ENCODE results near the gene CYB5B. TPM values are rescaled to one million over a fixed set of nuclear protein-coding genes. Genes with fewer than 3 reads are reported as not detected.
"Not testable (repeated sequence)": the region's sequence is repeated elsewhere in the genome, so short reads cannot be mapped to it uniquely, and the experiment has no call there.

The CYB5B gene
- total RNA-seq, 1 donor from 2014 or later = 102 TPM

DNA sequence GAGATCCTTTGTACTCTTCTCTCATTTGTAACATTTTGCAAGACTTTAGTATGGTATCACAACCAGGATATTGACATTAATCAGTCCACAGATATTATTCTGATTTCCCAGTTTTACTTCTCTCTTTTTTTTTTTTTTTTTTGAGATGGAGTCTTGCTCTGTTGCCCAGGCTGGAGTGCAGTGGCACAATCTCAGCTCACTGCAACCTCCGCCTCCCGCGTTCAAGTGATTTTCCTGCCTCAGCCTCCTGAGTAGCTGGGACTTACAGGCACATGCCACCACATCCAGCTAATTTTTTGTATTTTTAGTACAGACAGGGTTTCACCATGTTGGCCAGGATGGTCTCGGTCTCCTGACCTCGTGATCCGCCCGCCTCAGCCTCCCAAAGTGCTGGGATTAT lies 16.6 kb downstream of the CYB5B start:
- not testable (repeated sequence) for DNase-seq (ENCODE audit: extremely low read depth, low read depth, low spot score)

GRCh38 chr16:69443927-69444631 lies 19.7 kb downstream of the CYB5B start:
- DNase-seq (ENCODE audit: extremely low read depth, low read depth, low spot score) = no peak

DNA sequence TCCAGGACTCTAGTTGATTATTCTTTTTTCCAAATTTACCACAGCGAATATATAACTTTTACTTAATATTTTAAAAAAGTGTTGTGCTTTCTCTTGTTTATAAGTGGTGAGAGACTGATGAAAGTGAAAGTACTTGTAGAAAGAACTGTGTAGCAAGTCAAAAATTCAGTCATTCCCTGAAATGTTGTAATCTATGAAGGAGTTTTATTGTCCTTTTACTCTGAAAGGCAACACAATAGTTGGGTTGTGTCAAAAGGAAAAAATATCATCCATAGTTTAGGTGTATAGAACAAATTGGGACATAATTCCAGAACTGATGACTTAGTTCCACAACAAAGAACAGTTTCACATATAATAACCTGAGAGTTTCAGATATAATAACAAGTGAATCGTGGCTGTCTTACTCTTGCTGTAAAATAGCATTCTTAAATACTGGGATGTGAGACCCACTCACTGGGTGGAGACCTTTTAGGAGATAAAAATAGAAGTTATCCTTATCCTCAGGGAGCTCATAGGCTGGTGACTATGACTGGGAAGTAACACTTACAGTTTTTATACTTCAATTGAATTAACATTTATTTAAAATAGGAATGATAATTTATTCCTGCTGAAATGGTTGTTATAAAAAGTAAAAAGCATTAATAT lies 20.6 kb downstream of the CYB5B start:
- no peak for DNase-seq (ENCODE audit: extremely low read depth, low read depth, low spot score)

DNA sequence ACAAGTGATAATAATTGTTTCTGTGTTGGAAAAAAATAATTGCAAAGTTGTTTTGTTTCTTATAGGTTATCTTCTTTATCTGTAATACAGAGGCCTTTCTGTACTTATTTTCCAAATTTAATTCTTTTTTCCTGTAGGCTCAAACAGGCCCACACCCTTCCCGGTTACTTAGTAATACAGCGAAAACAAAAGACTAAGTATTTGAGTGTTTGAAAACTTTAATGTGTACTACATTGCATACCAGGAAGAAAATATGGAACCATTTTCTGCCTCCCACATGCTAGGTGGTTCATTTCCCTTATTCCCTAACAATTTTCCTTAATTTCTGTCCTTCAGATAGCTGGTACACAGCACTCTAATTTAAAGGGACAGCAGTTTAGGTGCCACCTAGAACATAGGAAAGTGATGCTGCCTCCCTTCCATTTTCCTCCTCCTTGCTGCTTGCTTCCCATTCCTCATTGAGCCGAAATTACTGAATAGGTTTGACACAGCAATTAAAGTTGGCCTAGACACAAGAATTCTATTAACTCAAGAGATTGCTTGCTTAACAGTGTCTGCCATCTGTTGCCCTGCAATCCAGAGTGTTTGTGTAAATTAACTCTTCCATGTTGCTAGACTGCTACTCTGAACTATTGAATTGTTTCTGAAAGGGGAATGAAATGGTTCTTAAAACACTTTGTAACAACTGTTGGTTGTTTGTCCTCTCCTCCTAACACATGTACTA lies 24.2 kb downstream of the CYB5B start:
- no peak for DNase-seq (ENCODE audit: extremely low read depth, low read depth, low spot score)

- no peak for DNase-seq (ENCODE audit: extremely low read depth, low read depth, low spot score)
Measured at GRCh38 chr16:69451166-69451565, 26.7 kb downstream of the CYB5B start.

- no peak for DNase-seq (ENCODE audit: extremely low read depth, low read depth, low spot score)
Measured at GRCh38 chr16:69453936-69454335, 29.5 kb downstream of the CYB5B start.

GRCh38 chr16:69463876-69464275 lies 39.5 kb downstream of the CYB5B start:
- DNase-seq (ENCODE audit: extremely low read depth, low read depth, low spot score) = no peak

DNA sequence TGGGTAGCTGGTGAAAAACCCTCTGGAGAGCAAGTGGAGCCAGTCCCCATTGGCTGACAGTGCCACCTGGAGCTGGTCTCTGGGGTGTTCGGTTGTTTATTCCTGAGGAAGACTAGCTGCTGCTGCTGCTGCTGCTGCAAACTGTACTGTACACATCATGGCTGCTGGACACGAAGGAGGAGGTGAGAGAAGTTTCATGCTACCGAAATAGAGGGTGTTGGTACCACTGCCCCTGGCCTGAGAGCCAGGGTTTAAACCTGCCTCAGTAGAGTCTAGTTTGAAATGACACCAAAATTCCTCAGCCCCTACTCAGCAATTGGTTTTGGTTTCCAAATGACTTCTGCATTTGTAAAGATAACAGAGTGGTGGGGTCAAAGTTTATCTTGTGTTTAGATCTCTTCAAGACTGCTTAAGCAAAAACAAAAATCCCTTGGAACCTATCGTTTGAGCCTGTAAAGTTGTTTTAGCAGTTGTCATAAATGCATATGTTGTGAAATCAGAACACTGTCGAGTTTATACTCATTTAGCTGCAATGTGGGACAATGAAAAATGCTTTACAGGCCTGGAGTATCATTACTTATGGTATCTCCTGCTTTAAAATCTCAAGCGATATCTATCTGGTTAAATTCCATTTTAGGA lies 40.8 kb downstream of the CYB5B start:
- no peak for DNase-seq (ENCODE audit: extremely low read depth, low read depth, low spot score)

DNA sequence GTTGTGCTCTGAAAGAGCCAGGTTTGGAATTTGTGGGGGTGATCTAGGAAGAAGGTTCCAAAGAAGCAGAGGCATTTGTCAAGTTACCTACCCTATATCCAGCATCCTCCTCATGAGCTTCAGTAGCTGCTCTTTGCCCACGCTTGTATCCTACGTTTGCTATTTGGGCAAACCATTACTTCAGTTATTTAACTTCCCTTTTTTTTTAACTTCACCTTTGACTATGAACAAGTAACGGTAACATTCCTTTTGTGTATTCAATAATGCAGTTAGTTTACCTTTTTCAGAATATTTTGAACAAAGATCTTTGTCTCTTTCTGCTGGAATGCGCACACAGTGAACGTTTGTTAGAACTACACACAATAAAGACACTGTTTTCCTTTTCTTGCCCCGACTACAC lies 41.5 kb downstream of the CYB5B start:
- no peak for DNase-seq (ENCODE audit: extremely low read depth, low read depth, low spot score)

DNA sequence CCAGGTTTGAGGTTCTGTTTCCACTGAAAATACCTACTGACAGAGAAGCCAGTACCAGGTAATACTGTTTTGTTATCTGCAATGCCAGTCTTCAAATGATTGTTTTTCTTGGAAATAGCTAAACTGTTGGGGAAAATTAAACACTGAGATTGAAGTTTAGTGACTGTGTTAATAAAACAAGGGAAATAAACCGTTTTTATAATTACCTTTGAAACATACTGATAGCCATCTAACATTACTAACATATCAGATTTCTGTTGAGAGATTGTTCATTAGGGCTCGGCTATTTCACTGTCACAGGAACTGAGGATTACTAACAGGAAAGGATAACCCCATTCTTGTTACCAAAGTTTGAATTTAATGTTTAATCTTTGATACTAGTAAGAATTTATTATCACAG lies 42.1 kb downstream of the CYB5B start:
- DNase-seq (ENCODE audit: extremely low read depth, low read depth, low spot score) = no peak

DNA sequence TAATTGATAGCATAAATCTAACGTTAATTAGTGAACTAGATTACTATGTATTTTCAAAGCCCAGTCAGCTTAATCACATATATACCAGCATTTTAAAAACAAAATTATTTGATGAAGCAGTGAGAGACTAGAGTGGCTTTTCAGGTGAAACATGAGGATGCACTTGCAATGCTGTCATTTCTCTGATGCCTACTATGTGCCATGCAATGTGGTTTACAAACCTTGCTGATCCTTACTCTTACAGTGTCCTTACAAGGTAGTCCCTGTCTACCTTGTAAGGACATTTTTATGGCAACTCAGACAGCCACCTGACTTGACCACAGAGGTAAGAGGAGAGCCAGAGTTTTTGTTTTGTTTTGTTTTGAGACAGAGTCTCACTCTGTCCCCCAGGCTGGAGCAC lies 42.7 kb downstream of the CYB5B start:
- no peak for DNase-seq (ENCODE audit: extremely low read depth, low read depth, low spot score)

GRCh38 chr16:69467531-69468204 lies 43.2 kb downstream of the CYB5B start:
- DNase-seq (ENCODE audit: extremely low read depth, low read depth, low spot score) = no peak

- no peak for DNase-seq (ENCODE audit: extremely low read depth, low read depth, low spot score)
Measured at GRCh38 chr16:69469807-69470561, 45.6 kb downstream of the CYB5B start.

GRCh38 chr16:69471121-69471520 lies 46.7 kb downstream of the CYB5B start:
- DNase-seq (ENCODE audit: extremely low read depth, low read depth, low spot score) = no peak

GRCh38 chr16:69474408-69474807 lies 50.0 kb downstream of the CYB5B start:
- DNase-seq (ENCODE audit: extremely low read depth, low read depth, low spot score) = no peak

- no peak for DNase-seq (ENCODE audit: extremely low read depth, low read depth, low spot score)
Measured at GRCh38 chr16:69476920-69477443, 52.6 kb downstream of the CYB5B start.

- no peak for DNase-seq (ENCODE audit: extremely low read depth, low read depth, low spot score)
Measured at GRCh38 chr16:69477546-69477945, 53.1 kb downstream of the CYB5B start.

DNA sequence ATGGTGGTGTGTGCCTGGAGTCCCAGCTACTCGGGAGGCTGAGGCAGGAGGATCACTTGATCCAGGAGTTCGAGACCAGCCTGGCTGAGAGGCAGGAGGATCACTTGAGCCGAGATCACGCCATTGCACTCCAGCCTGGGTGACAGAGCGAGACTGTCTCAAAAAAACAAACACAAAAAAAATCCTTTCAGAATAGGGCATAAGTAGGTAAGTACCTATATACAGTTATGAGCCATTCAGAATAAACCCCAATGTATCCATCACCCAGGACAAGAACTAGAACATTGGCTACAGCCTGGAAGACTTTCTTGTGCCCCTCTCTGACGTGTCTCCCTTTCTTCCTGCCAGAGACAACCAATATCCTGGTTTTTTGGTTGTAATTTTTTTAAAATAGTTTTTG lies 54.3 kb downstream of the CYB5B start:
- DNase-seq (ENCODE audit: extremely low read depth, low read depth, low spot score) = no peak

DNA sequence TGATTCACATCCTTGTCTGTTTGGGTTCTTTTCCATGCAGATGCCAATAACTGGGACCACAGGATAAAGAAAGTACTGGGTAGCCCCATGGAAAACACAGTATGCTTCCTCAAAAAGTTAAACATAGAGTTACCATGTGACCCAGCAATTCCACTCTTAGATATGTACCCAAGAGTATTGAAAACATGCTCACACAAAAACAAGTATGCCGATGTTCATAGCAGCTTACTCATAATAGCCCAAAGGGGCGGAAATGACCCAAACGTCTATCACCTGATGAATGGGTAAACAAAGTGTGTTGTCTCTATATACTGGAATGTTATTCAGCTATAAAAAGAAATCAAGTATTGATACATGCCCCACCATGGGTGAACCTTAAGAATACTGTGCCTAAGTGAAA lies 55.4 kb downstream of the CYB5B start:
- no peak for DNase-seq (ENCODE audit: extremely low read depth, low read depth, low spot score)

DNA sequence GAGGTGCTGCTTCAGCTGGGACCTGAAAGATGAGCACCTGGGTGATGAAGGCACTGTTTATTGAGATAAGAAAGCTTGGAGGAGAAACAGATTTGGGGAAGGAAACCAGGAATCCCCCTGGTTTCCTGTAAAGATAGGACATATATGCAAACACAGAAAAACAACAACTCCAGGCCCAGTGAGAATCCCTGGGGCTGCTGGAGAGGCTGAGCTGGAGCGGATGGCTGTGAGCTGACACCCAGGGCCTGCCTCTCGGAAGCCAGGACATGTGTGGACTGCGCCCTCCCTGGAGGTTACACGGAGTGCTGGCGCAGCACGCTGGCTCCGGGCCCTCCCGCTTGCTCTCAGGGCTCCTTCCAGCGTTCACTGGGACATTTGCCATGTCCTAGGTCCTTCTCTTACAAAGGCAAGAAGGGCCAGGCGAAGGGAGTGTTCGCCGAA lies 57.5 kb downstream of the CYB5B start:
- no peak for DNase-seq (ENCODE audit: extremely low read depth, low read depth, low spot score)
